HT1080 (cell line): Measurements from ENCODE around the gene OTC. TPM values are rescaled to one million over a fixed set of nuclear protein-coding genes. Genes with fewer than 3 reads are reported as not detected.

Source experiments
- DNase-seq: peaks from one replicate; pipeline ENCODE4 v3.0.0-alpha.2; 2015; ENCODE audit warnings: low read depth
- small RNA-seq: library from RNA; depleted of rRNA; stranded (forward); fragments of <200 nt; gene quantifications from one replicate; pipeline ENCODE3, GENCODE V24; 2014
- total RNA-seq: library from RNA; depleted of rRNA; stranded (reverse); fragments of >200 nt; shearing (Covaris generic); gene quantifications from 2 replicates; pipeline ENCODE4 v1.2.3, GENCODE V29; 2014; rRNA removed

The OTC gene
- total RNA-seq, 1 experiment from 2014 or later, result not detected

- no peak for DNase-seq
Observed at GRCh38 chrX:38465686-38466085, 113.3 kb downstream of the OTC start.

GRCh38 chrX:38468563-38469157, 116.3 kb downstream of the OTC start:
- DNase-seq, result no peak

Small RNAs within 50 kb of the gene (small RNA-seq; reads per million reads assigned to genes)
- not detected for gene RF00322

Other genes starting within 250 kb of the OTC start
- gene SRPX, start 131.7 kb upstream of the OTC start, total RNA-seq, result 151 and 170 TPM in 2 replicates
- 6.9 and 7.2 TPM in 2 replicates for gene RPGR, start 25.1 kb upstream of the OTC start, total RNA-seq
- 0.23 TPM in 1 of 2 replicates, not detected in the other for gene TSPAN7, start 208.9 kb downstream of the OTC start, total RNA-seq